Calu3 (cell line): ENCODE results near the gene ACBD3. TPM values are rescaled to one million over a fixed set of nuclear protein-coding genes. Genes with fewer than 3 reads are reported as not detected.
A peak's percentile ranks its signal among the peaks of the same experiment; 100 is the strongest.

Experiments used
- BruUV-seq: library from RNA; stranded (reverse); fragments of 400-500 nt; replicated peaks from 2 replicates; lab custom pipeline; 2021; lab: Mats Ljungman, UMichigan
- CTCF ChIA-PET: fragments of 300-600 bp; sonication (Branson Sonifier 250); formaldehyde crosslinking; loops from one replicate; lab custom pipeline; 2022; ENCODE audit warnings: antibody characterized with exemption; lab: Charles Lee
- DNase-seq: peaks from one replicate; pipeline ENCODE4 v3.0.0; 2022
- H3K27ac Mint-ChIP-seq: one replicate; pipeline ENCODE4 v1.8.0; 2022; ENCODE audit warnings: mixed read lengths; ENCODE audit not compliant: unreplicated experiment
- H3K27me3 Mint-ChIP-seq: one replicate; pipeline ENCODE4 v1.8.0; 2022; ENCODE audit warnings: mixed read lengths; ENCODE audit not compliant: unreplicated experiment
- H3K36me3 Mint-ChIP-seq: one replicate; pipeline ENCODE4 v1.8.0; 2022; ENCODE audit warnings: mild to moderate bottlenecking, moderate library complexity, mixed read lengths; ENCODE audit not compliant: insufficient read depth, unreplicated experiment
- H3K4me1 Mint-ChIP-seq: one replicate; pipeline ENCODE4 v1.8.0; 2022; ENCODE audit warnings: mild to moderate bottlenecking, low read depth, mixed read lengths; ENCODE audit not compliant: unreplicated experiment
- H3K4me3 Mint-ChIP-seq: one replicate; pipeline ENCODE4 v1.8.0; 2022; ENCODE audit warnings: mild to moderate bottlenecking, low read depth, moderate library complexity, mixed read lengths; ENCODE audit not compliant: unreplicated experiment
- H3K9me3 Mint-ChIP-seq: one replicate; pipeline ENCODE4 v1.8.0; 2022; ENCODE audit warnings: low read depth, mixed read lengths; ENCODE audit not compliant: unreplicated experiment
- intact Hi-C: fragments of 100-400 bp; cut with micrococcal nuclease; formaldehyde crosslinking; loops from one replicate; pipeline ENCODE4 v1.10.0; 2022; ENCODE audit not compliant: unreplicated experiment
- total RNA-seq: library from RNA; stranded (reverse); gene quantifications from 2 replicates; pipeline ENCODE4 v1.2.3, GENCODE V29; 2022
- TF ChIP-seq, protein P1 (sequence below): fragments of 200-600 bp; IDR thresholded peaks from one replicate; pipeline ENCODE4 v1.8.0; 2022; ENCODE audit warnings: antibody characterized with exemption; ENCODE audit not compliant: unreplicated experiment

ACBD3 gene
- total RNA-seq, 1 experiment from 2014 or later = 51.6 TPM

DNA sequence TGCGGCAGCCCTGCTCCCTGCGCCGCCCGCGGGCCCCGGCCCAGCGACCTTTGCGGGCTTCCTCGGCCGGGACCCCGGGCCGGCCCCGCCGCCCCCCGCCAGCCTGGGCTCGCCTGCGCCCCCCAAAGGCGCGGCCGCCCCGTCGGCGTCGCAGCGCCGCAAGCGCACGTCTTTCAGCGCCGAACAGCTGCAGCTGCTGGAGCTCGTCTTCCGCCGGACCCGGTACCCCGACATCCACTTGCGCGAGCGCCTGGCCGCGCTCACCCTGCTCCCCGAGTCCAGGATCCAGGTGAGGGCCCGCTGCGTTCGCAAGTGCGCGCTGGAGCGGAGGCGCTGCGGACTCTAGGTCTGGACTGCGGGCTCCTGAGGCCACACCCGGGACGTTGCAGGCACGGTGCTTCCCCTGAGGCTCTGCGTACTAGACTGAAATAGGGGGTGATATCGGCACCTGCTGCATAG lies 37.3 kb upstream of the ACBD3 start:
- H3K9me3 Mint-ChIP-seq = no peaks in the 10 kb centered on the region
- peak overlapping the region; percentile 71 for H3K4me3 Mint-ChIP-seq
- no peak overlapping the region for H3K27ac Mint-ChIP-seq
- peak; percentile 33 for DNase-seq
- intact Hi-C loops = no loop called here
- peaks cover 28% of the 10 kb centered on the region for H3K27me3 Mint-ChIP-seq
- CTCF ChIA-PET = interaction anchor here (1.0 to 1.3 kb wide), 2 partner anchors 25 to 110 kb away, joined by 4 to 6 read pairs; no protein-coding TSS in a partner anchor
- BruUV-seq = no TSS peak
- peaks cover 7% of the 10 kb centered on the region for H3K4me1 Mint-ChIP-seq
- peaks cover 15% of the 10 kb centered on the region for H3K36me3 Mint-ChIP-seq
- TF ChIP-seq, protein P1, sequence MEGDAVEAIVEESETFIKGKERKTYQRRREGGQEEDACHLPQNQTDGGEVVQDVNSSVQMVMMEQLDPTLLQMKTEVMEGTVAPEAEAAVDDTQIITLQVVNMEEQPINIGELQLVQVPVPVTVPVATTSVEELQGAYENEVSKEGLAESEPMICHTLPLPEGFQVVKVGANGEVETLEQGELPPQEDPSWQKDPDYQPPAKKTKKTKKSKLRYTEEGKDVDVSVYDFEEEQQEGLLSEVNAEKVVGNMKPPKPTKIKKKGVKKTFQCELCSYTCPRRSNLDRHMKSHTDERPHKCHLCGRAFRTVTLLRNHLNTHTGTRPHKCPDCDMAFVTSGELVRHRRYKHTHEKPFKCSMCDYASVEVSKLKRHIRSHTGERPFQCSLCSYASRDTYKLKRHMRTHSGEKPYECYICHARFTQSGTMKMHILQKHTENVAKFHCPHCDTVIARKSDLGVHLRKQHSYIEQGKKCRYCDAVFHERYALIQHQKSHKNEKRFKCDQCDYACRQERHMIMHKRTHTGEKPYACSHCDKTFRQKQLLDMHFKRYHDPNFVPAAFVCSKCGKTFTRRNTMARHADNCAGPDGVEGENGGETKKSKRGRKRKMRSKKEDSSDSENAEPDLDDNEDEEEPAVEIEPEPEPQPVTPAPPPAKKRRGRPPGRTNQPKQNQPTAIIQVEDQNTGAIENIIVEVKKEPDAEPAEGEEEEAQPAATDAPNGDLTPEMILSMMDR = peak; percentile 12

DNA sequence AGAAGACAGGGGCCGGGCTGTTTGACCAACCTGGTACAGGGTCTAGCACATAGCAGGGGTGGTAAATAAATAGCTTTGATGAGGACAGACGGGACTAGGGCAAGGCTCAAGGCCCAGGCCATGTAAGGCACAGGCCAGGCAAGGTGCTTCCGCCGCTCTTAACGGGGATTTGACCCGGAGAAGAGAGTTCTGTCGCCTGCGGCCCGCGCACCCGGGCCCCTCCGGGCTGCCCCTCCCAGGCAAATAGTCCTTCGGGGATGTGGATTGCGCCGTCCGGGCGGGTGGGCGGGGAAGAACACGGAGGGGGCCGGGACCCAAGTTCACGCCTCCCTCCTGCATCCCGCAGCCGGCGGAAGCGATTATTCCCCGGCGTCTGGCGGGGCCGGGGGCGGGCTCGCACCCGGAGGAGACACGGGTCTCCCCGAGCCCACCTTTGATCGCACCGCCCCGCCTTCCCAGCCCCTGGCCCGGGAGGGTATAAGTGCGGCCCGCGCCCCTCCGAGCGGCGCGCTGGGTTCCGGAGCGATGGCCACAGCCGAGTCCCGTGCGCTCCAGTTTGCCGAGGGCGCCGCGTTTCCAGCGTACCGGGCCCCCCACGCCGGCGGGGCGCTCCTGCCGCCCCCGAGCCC lies 36.7 kb upstream of the ACBD3 start, which contains the start of gene MIXL1:
Gene MIXL1, plus strand, starts transcription at position 508 of the 629 bp plus-strand sequence. Its CDS starts 18 bp downstream, at position 526.
- no peak within 1 kb of the TSS for H3K27ac Mint-ChIP-seq
- DNase-seq = peak; percentile 7
- H3K4me1 Mint-ChIP-seq = peaks cover 7% of the 10 kb centered on the region
- intact Hi-C loops = no loop called here
- no TSS peak for BruUV-seq
- peaks cover 15% of the 10 kb centered on the region for H3K36me3 Mint-ChIP-seq
- no peaks in the 10 kb centered on the region for H3K9me3 Mint-ChIP-seq
- TF ChIP-seq, protein P1 = no peak
- H3K4me3 Mint-ChIP-seq = peak within 1 kb of the TSS; percentile 71
- peaks cover 28% of the 10 kb centered on the region for H3K27me3 Mint-ChIP-seq
- CTCF ChIA-PET = interaction anchor here (1.0 to 1.3 kb wide), 2 partner anchors 25 to 110 kb away, joined by 4 to 6 read pairs; no protein-coding TSS in a partner anchor

DNA sequence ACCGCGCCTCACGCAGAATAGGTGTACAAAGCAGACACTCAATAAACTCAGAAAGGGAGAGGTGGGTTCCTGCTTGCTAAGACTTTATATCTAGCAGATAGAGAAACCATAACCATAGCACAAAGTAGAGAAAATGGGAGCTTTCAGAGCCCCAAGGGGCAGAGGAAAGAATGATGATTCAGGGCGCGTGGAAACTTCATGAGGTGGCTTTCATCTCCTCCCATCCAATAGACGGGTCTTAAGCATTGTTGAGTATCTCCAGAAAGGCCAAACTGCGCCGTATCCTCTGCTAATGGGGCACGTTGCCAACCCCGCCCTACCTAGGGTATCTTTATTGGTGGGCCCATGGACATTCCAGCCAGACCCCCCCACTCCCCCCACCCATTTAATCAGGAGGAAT lies 36.1 kb upstream of the ACBD3 start:
- TF ChIP-seq, protein P1 = no peak
- no peak for DNase-seq
- BruUV-seq = no TSS peak
- Mint-ChIP-seq H3K4me3 (peak overlapping the region; percentile 71), H3K36me3 (peaks cover 15% of the 10 kb centered on the region), H3K27ac (no peak overlapping the region), H3K4me1 (peaks cover 7% of the 10 kb centered on the region), H3K27me3 (peaks cover 28% of the 10 kb centered on the region), H3K9me3 (no peaks in the 10 kb centered on the region)
- intact Hi-C loops = no loop called here
- CTCF ChIA-PET = no interaction called here

DNA sequence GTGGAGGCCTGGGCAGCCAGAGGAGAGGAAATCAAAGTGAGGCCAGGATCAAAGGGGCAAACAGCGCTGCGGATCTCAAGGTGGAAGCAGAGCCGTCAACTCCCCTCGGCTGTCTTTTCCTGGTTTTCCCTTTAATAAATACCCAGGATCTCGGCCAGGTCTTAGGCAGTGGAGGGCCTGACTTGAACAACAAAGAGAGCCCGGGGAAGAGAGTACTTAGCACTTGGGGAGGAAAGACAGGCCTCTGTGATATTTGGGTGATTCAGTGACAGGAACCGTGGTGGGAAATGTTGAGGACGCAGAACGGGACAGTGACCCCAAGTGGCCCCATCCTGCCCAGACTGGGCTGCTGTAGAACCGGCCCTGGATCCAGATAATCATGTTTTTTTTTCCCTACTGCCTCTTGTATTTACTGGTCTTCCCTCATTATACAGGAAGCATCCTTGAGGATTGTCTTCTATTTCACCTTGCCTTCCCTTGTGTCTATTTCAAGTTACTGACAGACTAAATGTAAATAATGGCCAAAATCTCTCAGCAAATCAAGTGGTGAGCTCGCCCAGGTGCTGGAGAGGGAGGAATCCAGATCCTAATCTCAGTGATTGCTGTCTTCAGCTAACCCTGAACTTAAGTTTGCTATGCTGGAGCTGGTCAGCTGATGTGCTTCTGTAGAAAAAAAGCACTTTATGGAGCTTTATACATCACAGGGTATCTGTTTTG lies 34.1 kb upstream of the ACBD3 start:
- no peak overlapping the region for H3K27ac Mint-ChIP-seq
- H3K27me3 Mint-ChIP-seq = peaks cover 28% of the 10 kb centered on the region
- no peaks in the 10 kb centered on the region for H3K9me3 Mint-ChIP-seq
- intact Hi-C loops = no loop called here
- H3K36me3 Mint-ChIP-seq = peaks cover 15% of the 10 kb centered on the region
- no peak for DNase-seq
- BruUV-seq = no TSS peak
- TF ChIP-seq, protein P1 = no peak
- H3K4me3 Mint-ChIP-seq = no peak overlapping the region
- peaks cover 7% of the 10 kb centered on the region for H3K4me1 Mint-ChIP-seq
- CTCF ChIA-PET = no interaction called here
